Thyroid gland (tissue), 4 donors: ENCODE data around the gene PGM5.
"Not testable (repeated sequence)": the region's sequence is repeated elsewhere in the genome, so short reads cannot be mapped to it uniquely, and the experiment has no call there.

Source experiments
- CTCF ChIP-seq, 6 experiments: fragments of 200-600 bp in 3 of 6; fragments of 450-650 bp in 3 of 6; sonication (generic) in 3 of 6; IDR thresholded peaks; one replicate each; pipeline ENCODE4 v1.5.1; 2016 to 2019; ENCODE audit warnings: antibody characterized with exemption in 6 of 6, mild to moderate bottlenecking in 2 of 6, inconsistent platforms in 1 of 6, moderate library complexity in 1 of 6
- POLR2A ChIP-seq, 2 donors: fragments of 450-650 bp; IDR thresholded peaks; one replicate each; pipeline ENCODE4 v1.6.1; 2017; ENCODE audit warnings: antibody characterized with exemption in 2 of 2, mild to moderate bottlenecking in 2 of 2, moderate library complexity in 1 of 2

GRCh38 chr9:68343992-68344391 is 12.4 kb upstream of the PGM5 start:
- not testable (repeated sequence) for TF ChIP-seq CTCF, POLR2A (IDR thresholded peaks at IDR 0.05)
